GF-D8 (cell line): ENCODE data around the gene TCF7L2.

ENCODE experiments used
- DNase-seq: peaks from one replicate; lab custom pipeline; 2025; lab: John Stamatoyannopoulos, UW

TCF7L2 gene

GRCh38 chr10:112999102-112999501 is 49.1 kb downstream of the TCF7L2 start:
- no peak for DNase-seq

- DNase-seq: no peak
Measured at GRCh38 chr10:113000442-113000841, 50.4 kb downstream of the TCF7L2 start.

GRCh38 chr10:113000876-113001598 is 51.0 kb downstream of the TCF7L2 start:
- DNase-seq: no peak

- no peak for DNase-seq
Measured at GRCh38 chr10:113001599-113002448, 51.8 kb downstream of the TCF7L2 start.

GRCh38 chr10:113002449-113002777 is 52.4 kb downstream of the TCF7L2 start:
- no peak for DNase-seq

- DNase-seq: no peak
Measured at GRCh38 chr10:113003052-113003451, 53.0 kb downstream of the TCF7L2 start.

- DNase-seq: no peak
Measured at GRCh38 chr10:113004069-113004618, 54.1 kb downstream of the TCF7L2 start.

- DNase-seq: no peak
Measured at GRCh38 chr10:113005380-113005779, 55.3 kb downstream of the TCF7L2 start.

- DNase-seq: no peak
Measured at GRCh38 chr10:113006656-113007342, 56.8 kb downstream of the TCF7L2 start.

- no peak for DNase-seq
Measured at GRCh38 chr10:113007343-113007771, 57.3 kb downstream of the TCF7L2 start.

- no peak for DNase-seq
Measured at GRCh38 chr10:113007821-113008220, 57.8 kb downstream of the TCF7L2 start.

GRCh38 chr10:113011592-113012374 is 61.7 kb downstream of the TCF7L2 start:
- no peak for DNase-seq

GRCh38 chr10:113015201-113015600 is 65.2 kb downstream of the TCF7L2 start:
- DNase-seq: no peak

GRCh38 chr10:113017376-113017775 is 67.3 kb downstream of the TCF7L2 start:
- no peak for DNase-seq

GRCh38 chr10:113018034-113018433 is 68.0 kb downstream of the TCF7L2 start:
- DNase-seq: no peak

- no peak for DNase-seq
Measured at GRCh38 chr10:113019096-113019495, 69.0 kb downstream of the TCF7L2 start.

- no peak for DNase-seq
Measured at GRCh38 chr10:113019692-113020474, 69.8 kb downstream of the TCF7L2 start.

GRCh38 chr10:113020475-113020753 is 70.4 kb downstream of the TCF7L2 start:
- no peak for DNase-seq

- DNase-seq: no peak
Measured at GRCh38 chr10:113020838-113021237, 70.8 kb downstream of the TCF7L2 start.

- no peak for DNase-seq
Measured at GRCh38 chr10:113021268-113022040, 71.4 kb downstream of the TCF7L2 start.
